ENCODE data around the gene FAAP100. TPM values are rescaled to one million over a fixed set of nuclear protein-coding genes. Genes with fewer than 3 reads are reported as not detected.

FAAP100 gene
- total RNA-seq, 1 experiment from 2014 or later: 39.4 TPM

DNA sequence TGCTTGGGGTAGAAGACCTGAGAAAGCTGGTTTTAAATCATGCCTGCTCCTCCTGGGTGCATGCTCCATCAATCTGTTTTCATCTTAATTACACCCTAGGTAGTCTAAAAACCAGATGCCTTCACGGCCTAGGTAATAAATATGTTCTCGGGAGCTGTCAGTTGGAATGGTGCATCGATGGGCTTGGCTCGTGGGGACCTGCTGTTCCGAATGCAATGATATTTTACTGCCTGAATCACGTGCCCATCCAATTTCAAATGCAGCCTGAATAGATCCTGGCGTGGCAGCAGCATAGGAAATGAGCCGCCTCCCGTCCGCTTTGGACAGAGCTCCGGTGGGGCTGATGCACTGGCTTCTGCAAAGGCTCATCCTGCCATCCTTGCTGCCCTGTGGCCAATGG, 18.8 kb upstream of the FAAP100 start:
- Mint-ChIP-seq H3K4me3 (ENCODE audit: low read depth, unreplicated experiment) (no peak overlapping the region), H3K9me3 (ENCODE audit: low read depth, unreplicated experiment) (no peaks in the 10 kb centered on the region), H3K36me3 (ENCODE audit: insufficient read depth, unreplicated experiment) (peaks cover 57% of the 10 kb centered on the region), H3K27ac (ENCODE audit: unreplicated experiment) (no peak overlapping the region), H3K4me1 (ENCODE audit: low read depth, unreplicated experiment) (peaks cover 39% of the 10 kb centered on the region), H3K27me3 (ENCODE audit: unreplicated experiment) (no peaks in the 10 kb centered on the region)
- intact Hi-C loops (cut with micrococcal nuclease; ENCODE audit: unreplicated experiment): no loop called here
- DNase-seq: no peak
- CTCF ChIA-PET: interaction anchor here (0.6 kb wide), 1 partner anchor 25 kb away, joined by 4 read pairs; no protein-coding TSS in a partner anchor
- no peak for TF ChIP-seq CTCF (IDR thresholded peaks at IDR 0.05; ENCODE audit: unreplicated experiment)
- BruUV-seq (replicated peaks): no TSS peak

GRCh38 chr17:81569986-81570514, 17.9 kb upstream of the FAAP100 start:
- H3K4me3 Mint-ChIP-seq (ENCODE audit: low read depth, unreplicated experiment): no peak overlapping the region
- peaks cover 35% of the 10 kb centered on the region for H3K4me1 Mint-ChIP-seq (ENCODE audit: low read depth, unreplicated experiment)
- no TSS peak for BruUV-seq (replicated peaks)
- H3K27me3 Mint-ChIP-seq (ENCODE audit: unreplicated experiment): no peaks in the 10 kb centered on the region
- CTCF ChIA-PET: interaction anchor here (0.5 kb wide), 1 partner anchor 347 kb away, joined by 7 read pairs; the partner anchor contains the start of gene CEP131
- intact Hi-C loops (cut with micrococcal nuclease; ENCODE audit: unreplicated experiment): no loop called here
- no peak for DNase-seq
- peaks cover 56% of the 10 kb centered on the region for H3K36me3 Mint-ChIP-seq (ENCODE audit: insufficient read depth, unreplicated experiment)
- H3K9me3 Mint-ChIP-seq (ENCODE audit: low read depth, unreplicated experiment): no peaks in the 10 kb centered on the region
- H3K27ac Mint-ChIP-seq (ENCODE audit: unreplicated experiment): no peak overlapping the region
- TF ChIP-seq CTCF (IDR thresholded peaks at IDR 0.05; ENCODE audit: unreplicated experiment): no peak

DNA sequence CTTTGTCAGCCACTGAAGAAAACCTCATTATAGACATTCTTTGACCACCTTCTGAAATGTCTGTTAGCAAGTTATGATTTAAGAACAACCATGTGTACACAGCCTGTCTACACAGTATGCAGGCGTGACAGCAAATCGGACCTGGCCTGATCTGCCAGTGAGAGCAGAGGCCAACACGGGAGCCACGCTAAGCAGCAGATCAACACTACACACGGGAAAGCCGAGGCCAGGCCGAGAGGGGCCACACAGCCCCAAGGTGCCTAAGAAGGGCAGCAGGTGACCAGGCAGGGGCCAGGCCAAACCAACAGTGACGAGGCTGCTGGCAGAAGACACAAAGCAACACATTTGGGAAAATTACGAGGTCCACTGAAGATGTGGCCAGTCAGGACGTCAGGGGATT, 16.3 kb upstream of the FAAP100 start:
- Mint-ChIP-seq H3K27me3 (ENCODE audit: unreplicated experiment) (no peaks in the 10 kb centered on the region), H3K4me1 (ENCODE audit: low read depth, unreplicated experiment) (peaks cover 35% of the 10 kb centered on the region), H3K9me3 (ENCODE audit: low read depth, unreplicated experiment) (no peaks in the 10 kb centered on the region), H3K36me3 (ENCODE audit: insufficient read depth, unreplicated experiment) (peaks cover 59% of the 10 kb centered on the region), H3K27ac (ENCODE audit: unreplicated experiment) (no peak overlapping the region), H3K4me3 (ENCODE audit: low read depth, unreplicated experiment) (no peak overlapping the region)
- intact Hi-C loops (cut with micrococcal nuclease; ENCODE audit: unreplicated experiment): no loop called here
- BruUV-seq (replicated peaks): no TSS peak
- CTCF ChIA-PET: no interaction called here
- no peak for DNase-seq
- no peak for TF ChIP-seq CTCF (IDR thresholded peaks at IDR 0.05; ENCODE audit: unreplicated experiment)

GRCh38 chr17:81567191-81567590, 15.0 kb upstream of the FAAP100 start:
- no peaks in the 10 kb centered on the region for H3K9me3 Mint-ChIP-seq (ENCODE audit: low read depth, unreplicated experiment)
- H3K27ac Mint-ChIP-seq (ENCODE audit: unreplicated experiment): peak overlapping the region; percentile 57
- BruUV-seq (replicated peaks): no TSS peak
- intact Hi-C loops (cut with micrococcal nuclease; ENCODE audit: unreplicated experiment): no loop called here
- H3K4me3 Mint-ChIP-seq (ENCODE audit: low read depth, unreplicated experiment): peak overlapping the region; percentile 56
- no peaks in the 10 kb centered on the region for H3K27me3 Mint-ChIP-seq (ENCODE audit: unreplicated experiment)
- no peak for DNase-seq
- no peak for TF ChIP-seq CTCF (IDR thresholded peaks at IDR 0.05; ENCODE audit: unreplicated experiment)
- CTCF ChIA-PET: interaction anchor here (1.3 to 1.8 kb wide), 2 partner anchors 10 to 34 kb away, joined by 4 to 9 read pairs; no protein-coding TSS in a partner anchor
- H3K36me3 Mint-ChIP-seq (ENCODE audit: insufficient read depth, unreplicated experiment): peaks cover 69% of the 10 kb centered on the region
- H3K4me1 Mint-ChIP-seq (ENCODE audit: low read depth, unreplicated experiment): peaks cover 35% of the 10 kb centered on the region
